IPS DF 4.7 (cell line): ENCODE data around the gene KLHL4.
"Not testable (repeated sequence)": the region's sequence is repeated elsewhere in the genome, so short reads cannot be mapped to it uniquely, and the experiment has no call there.

Experiments
- DNase-seq: peaks from one replicate; pipeline ENCODE4 v3.0.0-alpha.2; 2013; ENCODE audit warnings: low spot score; ENCODE audit errors: extremely low read depth

The KLHL4 gene, protein sequence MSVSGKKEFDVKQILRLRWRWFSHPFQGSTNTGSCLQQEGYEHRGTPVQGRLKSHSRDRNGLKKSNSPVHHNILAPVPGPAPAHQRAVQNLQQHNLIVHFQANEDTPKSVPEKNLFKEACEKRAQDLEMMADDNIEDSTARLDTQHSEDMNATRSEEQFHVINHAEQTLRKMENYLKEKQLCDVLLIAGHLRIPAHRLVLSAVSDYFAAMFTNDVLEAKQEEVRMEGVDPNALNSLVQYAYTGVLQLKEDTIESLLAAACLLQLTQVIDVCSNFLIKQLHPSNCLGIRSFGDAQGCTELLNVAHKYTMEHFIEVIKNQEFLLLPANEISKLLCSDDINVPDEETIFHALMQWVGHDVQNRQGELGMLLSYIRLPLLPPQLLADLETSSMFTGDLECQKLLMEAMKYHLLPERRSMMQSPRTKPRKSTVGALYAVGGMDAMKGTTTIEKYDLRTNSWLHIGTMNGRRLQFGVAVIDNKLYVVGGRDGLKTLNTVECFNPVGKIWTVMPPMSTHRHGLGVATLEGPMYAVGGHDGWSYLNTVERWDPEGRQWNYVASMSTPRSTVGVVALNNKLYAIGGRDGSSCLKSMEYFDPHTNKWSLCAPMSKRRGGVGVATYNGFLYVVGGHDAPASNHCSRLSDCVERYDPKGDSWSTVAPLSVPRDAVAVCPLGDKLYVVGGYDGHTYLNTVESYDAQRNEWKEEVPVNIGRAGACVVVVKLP

DNA sequence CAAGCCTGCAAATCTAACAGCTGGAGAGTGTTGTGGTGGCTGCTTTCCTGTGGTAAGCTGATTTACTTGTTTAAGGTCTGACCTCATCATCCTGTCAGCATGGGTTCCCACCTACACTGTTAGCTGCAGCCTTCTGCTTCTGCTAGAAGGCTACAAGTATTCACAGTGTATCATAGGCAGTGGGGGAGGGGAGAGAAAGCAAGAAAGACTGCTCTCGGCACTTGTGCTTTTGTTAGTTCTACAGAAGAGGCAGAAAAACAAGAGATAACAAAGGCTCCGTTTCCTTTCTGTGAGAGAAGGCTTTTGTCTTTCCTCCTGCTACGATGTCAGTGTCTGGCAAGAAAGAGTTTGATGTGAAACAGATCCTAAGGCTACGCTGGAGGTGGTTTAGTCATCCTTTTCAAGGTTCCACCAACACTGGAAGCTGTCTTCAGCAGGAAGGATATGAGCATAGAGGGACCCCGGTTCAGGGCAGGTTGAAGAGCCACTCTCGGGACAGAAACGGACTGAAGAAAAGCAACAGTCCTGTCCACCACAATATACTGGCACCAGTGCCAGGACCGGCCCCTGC, at the start of gene KLHL4:
KLHL4 (plus strand) TSS at position 232 of the 571 bp plus-strand sequence; CDS start at position 324, 92 bp downstream.
- peak; percentile 60 for DNase-seq

DNA sequence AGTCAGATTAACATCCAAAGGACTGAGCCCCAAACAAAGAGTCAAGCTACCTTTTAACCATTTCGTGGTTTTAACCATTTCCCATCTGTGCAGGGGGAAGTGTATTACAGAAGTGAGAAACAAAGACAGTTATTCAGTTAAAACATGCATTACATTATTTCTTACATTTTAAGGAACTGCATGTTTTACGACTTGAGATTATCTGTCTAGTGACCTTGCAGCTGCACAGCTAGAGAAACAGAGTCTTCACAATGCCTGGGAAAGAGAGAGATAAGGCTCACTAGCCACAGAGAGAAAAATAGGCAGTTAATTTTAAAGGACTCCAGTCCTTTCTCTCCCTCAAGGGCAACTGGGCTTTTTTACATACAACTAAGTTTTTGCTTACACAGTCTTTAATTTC, 48.7 kb upstream of the KLHL4 start:
- no peak for DNase-seq

DNA sequence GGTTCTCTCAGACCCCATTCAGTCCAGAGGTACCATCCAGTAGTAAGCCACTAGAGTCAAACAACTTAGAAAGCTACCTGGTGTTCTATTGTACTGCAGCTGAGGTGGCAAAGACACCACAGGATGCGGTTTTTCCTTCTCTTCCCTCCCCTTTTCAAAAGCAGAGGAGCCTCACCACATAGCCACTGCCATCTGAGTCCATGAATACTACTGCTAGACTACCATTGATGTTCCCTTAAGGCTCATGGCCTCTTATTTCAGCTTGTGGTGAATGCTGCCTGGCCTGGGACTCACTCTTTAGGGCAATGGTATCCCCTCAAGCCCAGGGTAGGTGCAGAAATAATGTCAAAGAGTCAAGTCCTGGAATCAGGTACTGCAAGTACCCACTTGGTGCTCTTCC, 41.8 kb upstream of the KLHL4 start:
- no peak for DNase-seq

DNA sequence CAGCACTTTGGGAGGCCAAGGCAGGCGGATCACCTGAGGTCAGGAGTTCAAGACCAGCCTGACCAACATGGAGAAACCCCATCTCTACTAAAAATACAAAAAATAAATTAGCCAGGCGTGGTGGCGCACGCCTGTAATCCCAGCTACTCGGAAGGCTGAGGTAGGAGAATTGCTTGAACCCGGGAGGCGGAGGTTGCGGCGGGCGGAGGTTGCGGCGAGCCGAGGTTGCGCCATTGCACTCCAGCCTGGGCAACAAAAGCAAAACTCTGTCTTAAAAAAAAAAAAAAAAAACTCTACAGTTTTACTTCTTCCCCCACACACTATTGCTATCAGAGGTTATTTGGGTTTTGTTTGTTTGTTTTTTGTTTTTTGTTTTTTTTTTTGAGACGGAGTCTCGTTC, 38.9 kb upstream of the KLHL4 start:
- not testable (repeated sequence) for DNase-seq

- no peak for DNase-seq
Measured at GRCh38 chrX:87489071-87489470, 28.5 kb upstream of the KLHL4 start.

DNA sequence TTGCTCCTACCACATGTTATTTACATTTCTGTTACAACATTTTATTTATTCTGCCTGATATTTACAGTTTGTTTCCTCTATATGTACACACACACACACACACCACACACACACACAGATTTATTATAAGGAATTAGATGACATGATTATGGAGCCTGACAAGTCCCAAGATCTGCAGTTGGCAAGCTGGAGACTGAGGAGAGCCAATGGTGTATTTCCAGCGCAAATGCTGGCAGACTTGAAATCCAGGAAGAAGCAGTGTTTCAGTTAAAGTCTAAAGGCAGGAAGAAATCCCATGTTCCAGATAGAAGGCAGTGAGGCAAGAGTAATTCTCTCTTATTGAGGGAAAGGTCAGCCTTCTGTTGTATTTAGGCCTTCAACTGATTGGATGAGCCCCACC, 1.8 kb upstream of the KLHL4 start:
- DNase-seq, result no peak

DNA sequence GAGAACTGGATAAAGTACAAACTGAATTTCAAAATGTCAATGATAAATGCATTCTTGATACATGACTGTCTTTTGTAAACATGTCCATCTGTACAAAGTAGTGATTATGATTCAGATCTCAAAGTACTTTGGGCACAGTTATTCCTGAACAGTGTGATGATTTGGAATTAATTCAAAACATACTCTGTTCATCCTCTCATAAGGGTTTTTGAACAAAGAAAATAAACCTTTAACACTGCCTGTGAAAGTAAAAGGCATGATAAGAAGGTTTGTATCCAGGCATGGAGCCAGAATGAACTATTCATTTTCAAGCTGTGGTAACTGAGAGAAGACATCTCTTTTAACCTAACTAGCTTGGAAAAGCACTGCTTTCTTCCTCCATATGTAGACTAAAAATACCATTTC, 883 bp upstream of the KLHL4 start:
- no peak for DNase-seq

DNA sequence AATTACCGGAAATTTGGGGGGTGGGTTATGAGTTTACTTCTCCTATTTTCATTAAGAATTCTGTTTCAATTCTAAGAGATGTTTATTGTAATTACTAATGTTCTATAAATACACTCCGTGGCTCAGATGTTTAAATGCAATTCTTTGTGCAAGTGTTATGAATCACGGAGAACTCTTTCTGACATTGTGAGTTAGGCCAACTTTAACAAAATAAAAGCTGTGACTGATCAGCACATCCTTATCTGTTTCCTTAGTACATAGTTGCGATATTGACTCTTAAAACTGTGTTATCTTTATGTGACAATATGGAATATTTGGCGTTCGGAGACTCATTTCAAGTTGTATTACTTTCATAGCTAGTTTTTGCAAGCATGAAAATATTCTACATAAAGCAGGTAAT, 902 bp downstream of the KLHL4 start:
- DNase-seq, result no peak

- DNase-seq, result no peak
Measured at GRCh38 chrX:87525771-87526229, 8.2 kb downstream of the KLHL4 start.

- no peak for DNase-seq
Measured at GRCh38 chrX:87526281-87526680, 8.7 kb downstream of the KLHL4 start.

GRCh38 chrX:87528487-87528886, 10.9 kb downstream of the KLHL4 start:
- DNase-seq, result no peak

GRCh38 chrX:87571964-87572363, 54.4 kb downstream of the KLHL4 start:
- DNase-seq, result no peak

GRCh38 chrX:87572901-87573300, 55.3 kb downstream of the KLHL4 start:
- DNase-seq, result no peak

DNA sequence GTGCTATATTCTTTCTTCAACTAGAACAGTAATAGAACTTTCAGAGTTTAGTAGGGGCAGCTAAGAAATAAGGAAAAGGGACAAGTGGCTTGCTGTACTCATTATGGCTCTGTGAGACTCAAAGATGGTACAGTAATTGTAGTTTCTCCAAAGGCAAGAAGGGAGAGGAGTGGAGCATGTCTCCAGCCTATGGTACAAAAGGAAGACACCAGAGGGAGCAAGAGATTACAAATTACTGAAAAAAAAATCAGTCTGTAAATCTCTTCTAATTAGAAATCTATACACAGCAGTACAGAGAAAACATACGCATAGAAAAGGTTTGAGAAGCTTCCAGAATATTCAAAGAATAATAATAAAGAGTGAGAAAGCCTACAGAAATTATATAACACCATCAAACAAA, 61.4 kb downstream of the KLHL4 start:
- DNase-seq, result no peak

DNA sequence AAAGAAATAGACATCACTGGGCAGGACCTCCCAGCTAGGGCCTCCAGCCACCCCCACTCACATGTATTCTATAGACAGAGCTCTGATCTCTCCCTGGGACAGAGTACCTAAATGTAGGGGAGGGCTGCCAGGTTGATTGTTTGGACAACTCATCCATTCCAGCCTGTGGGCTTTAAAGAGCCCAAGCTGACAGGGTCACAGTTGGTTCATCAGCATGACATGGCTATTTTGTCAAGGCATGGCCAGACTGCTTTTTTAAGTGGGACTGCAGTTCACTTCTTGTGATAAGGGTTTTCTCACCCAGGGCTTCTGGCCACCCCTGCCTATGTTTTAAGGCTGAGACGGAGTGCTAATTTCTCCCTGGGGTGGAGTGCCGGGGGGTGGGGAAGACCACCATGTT, 63.3 kb downstream of the KLHL4 start:
- no peak for DNase-seq

GRCh38 chrX:87582453-87582852, 64.9 kb downstream of the KLHL4 start:
- no peak for DNase-seq

GRCh38 chrX:87583679-87584078, 66.1 kb downstream of the KLHL4 start:
- DNase-seq, result peak; percentile 25

DNA sequence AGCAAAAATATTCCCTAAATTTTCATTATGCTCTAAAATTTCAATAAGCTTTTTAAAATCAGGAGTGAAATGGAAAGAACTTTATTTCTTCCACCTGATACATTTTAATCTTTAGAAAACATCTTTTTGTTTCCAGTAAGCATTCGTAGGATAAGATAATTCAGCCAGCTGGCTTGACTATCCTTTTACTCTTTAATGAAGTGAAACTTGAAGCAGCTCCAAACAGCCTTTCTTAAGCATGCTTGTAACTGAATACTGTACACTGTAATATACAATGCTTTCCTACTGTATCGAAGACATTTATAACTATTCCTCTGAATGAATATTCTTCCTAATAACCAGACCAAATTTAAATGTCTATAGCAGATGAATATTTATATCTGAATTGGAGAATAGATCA, 98.8 kb downstream of the KLHL4 start:
- DNase-seq, result no peak

DNA sequence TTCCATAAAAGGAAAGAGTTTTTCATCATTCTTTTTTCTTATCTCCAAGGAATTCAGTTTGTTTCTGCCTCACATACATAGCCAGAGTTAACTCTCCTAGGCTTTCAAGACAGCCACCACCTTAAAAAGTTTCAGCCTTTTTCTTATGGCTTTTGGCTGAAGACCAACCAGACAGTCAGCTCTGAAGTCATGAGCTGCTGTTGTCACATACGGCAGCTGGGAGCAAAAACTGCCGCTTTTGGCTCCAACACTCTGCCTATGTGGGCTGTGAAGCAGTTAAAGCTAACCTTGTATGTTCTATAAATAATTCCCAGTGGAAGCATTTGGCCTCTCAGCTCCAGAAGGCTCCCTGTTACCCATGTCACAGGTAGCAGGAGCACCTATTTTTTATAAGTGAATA, 104.1 kb downstream of the KLHL4 start:
- DNase-seq, result no peak

DNA sequence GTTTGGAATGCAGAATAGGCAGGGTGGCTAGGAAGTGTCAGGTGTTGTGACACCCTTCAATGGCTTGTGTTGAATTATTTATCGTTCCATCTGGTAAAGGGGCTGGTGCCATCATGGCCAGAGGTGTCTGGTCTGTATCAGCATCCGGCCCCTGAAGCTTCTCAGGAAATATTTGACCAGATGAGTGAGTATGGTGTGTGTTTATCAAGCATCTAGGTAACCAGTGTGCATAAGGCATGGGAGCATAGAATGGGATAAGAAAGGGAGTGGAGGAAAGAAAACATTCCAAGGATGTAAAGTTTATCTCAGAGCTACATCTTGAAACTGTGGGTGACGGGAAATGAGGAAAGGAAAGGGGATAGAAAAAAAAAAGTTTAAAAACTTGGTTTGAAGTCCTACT, 109.4 kb downstream of the KLHL4 start:
- DNase-seq, result no peak

DNA sequence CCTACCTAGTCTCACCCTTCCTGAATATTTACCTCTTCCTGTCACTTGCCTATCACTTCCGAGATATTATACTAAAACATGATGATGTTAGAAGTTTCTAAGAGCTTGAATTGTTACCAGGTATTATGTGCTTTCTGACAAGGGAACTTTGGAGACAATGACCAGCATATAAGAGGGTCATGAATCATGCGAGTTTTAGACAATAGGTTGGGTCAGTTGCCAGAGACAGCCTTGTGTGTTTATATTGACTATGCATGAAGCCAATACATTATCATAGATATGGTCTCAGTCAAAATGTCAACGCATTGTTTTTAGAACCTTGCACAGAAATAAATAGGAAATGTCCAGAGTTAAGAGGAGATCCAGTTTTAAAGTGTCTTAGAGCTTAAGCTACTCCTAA, 116.8 kb downstream of the KLHL4 start:
- no peak for DNase-seq

GRCh38 chrX:87636533-87636932, 118.9 kb downstream of the KLHL4 start:
- no peak for DNase-seq
